Effector CD8-positive, alpha-beta T cell (primary cell): Measurements from ENCODE around the gene ZNF282.
"Not testable (repeated sequence)": the region's sequence is repeated elsewhere in the genome, so short reads cannot be mapped to it uniquely, and the experiment has no call there.

Experiments used
- DNase-seq: peaks from one replicate; lab custom pipeline; 2025; lab: John Stamatoyannopoulos, UW

ZNF282 gene

GRCh38 chr7:149255174-149255573, 59.8 kb downstream of the ZNF282 start:
- DNase-seq, result no peak

- DNase-seq, result no peak
Observed at GRCh38 chr7:149256568-149256967, 61.2 kb downstream of the ZNF282 start.

- no peak for DNase-seq
Observed at GRCh38 chr7:149257146-149257545, 61.8 kb downstream of the ZNF282 start.

DNA sequence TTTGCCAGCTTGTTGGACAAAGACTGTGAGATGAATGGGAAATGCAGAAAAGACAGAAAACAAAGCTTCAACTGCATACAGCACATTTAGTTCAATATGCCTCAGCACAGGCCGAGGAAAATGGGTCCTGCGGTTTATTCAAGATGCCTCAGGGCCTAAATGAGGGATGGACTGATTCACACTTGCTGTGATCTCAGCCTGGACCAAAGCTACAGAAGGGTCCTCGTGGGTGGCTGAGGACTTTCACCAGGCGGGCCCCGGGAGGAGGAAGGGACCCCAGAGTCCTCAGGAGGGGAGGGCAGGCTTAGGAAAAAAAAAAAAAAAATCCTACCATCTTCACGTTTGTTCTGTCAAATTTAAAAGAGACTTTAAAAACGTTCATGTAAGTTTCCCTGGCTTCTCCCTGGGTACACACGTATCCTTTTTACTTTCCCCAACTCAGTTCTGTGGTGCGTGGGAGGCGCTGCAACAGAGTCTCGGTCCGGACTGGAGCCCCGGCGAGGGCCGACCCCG, 66.0 kb downstream of the ZNF282 start:
- no peak for DNase-seq

DNA sequence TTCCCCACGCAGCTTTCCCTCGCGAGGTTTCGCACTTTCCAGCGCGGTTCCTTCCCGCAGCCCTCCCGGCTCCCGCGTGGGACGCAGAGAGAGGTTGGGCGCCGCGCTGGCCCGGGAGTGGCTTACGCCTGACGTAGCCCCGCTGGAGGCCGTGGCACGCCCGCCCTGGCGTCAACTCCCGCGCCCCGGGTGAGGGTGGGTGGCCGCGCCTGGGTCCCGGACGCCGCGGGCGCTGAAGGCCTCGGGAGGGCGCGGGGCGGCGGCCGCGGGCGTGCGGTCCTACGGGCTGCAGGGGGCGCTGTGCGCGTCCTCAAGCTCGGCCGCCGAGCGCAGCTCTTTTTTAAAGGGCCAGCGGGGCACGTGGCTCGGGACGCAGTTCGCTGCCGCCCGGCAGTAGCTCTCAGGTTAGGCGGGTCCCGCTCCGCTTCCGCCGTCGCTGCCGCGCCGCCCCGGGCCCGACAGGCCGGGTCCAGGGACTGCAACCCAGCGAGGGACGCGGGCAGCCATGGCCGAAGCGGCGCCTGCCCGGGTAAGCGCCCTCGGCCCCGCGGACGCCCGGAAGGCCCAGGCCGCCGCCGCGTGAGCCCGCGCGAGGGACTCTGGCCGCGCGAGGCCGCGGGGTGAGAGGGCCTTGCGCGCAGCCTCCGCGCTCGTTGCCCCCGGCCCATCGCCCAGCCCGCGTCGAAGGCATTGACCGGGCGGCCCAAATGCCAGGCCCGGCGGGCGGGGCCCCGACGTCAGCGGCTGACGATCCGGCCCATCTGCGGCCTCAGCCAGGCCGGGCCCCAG, 66.7 kb downstream of the ZNF282 start, which contains the start of gene ZNF783:
Gene ZNF783 (plus strand): TSS at position 368 of the 789 bp plus-strand sequence. CDS start 138 bp downstream, at position 506.
- DNase-seq, result peak; percentile 77

- DNase-seq, result no peak
Observed at GRCh38 chr7:149266451-149266850, 71.1 kb downstream of the ZNF282 start.

DNA sequence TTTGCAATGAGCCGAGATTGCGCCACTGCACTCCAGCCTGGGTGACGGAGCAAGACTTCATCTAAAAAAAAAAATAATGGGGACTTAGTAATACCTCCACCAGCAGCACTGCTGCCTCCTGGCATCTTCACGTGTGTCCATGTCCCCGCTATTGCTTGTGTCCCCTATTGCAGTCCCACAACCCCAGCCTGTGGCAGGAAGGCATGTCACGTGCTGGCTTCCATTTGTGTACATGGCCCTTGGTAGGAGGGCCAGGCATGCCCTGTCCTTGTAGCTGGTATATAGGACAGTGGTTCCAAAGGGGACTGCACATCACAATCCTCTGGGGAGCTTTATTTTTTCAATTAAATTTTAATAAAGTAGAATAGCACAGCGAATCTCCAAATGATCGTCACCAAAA, 72.4 kb downstream of the ZNF282 start:
- no peak for DNase-seq

DNA sequence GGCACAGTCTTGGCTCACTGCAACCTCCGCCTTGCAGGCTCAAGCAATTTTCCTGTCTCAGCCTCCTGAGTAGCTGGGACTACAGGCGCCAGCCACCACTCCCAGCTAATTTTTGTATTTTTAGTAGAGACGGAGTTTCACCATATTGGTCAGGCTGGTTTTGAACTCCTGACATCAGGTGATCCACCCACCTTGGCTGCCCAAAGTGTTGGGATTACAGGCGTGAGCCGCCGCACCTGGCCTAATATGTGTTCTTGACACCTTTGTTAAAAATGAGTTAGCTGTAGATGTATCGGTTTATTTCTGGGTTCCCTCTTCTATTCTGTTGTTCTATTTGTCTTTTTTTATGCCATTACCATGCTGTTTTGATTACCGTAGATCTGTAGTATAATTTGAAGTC, 79.1 kb downstream of the ZNF282 start:
- DNase-seq, result not testable (repeated sequence)
